ENCODE data around the gene TXNRD2.

The TXNRD2 gene

DNA sequence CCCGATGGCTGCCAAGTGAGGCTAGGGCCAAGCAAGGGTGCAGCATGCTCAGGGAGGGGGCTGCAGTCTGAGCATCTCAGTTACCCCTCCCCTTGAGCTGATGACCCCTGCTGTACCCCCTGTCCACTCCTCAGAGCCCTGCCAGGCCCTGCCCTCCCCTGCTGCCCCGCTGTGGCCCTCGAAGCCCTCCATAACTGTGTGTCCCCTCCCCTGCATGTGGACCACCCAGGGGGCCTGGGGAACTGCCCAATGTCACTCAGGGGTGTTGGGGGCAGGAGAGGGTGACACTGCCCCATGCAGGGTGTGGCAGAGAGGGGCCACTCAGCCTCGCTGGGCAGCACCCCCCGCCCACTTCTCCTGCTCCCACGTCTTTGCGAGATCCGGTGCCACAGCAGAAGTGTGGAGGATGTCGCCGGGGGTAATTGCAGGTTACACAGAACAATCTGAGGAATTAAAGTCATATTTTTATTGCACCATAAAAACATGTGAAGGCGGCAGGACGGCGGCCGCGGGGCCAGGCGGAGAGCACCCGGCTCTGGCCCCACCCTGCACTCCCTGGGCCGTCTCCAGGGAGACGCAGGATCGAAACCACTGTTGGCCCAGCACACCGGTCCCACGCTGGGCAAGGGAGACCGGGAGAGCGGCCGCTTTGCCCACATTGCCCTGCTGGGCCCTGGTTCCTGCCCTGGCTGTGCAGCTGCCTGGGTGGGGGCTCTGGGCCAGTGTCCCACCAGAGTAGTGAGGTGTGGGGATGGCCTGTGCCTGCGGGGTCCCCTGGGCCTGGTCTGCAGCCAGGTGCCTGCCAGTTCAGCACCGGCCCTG lies 68.3 kb downstream of the TXNRD2 start:
- no peak for DNase-seq

DNA sequence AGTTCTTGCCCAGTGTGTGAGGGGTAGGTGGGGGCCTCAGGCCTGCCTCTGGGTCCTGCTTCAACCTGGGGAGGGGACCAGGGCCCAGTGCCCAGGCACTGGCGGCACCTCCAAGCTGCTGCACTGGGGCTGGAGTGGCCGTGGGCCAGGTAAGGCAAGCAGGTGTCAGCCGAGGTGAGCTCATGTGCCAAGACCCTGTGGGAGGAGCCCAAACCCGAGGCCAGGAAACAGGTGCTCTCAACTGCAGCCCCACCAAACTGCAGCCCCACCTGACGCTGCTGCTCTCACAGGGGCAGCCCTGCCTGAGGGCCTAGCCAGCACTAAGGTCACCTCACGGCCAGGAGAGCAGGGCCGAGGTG lies 68.9 kb downstream of the TXNRD2 start:
- DNase-seq = no peak

DNA sequence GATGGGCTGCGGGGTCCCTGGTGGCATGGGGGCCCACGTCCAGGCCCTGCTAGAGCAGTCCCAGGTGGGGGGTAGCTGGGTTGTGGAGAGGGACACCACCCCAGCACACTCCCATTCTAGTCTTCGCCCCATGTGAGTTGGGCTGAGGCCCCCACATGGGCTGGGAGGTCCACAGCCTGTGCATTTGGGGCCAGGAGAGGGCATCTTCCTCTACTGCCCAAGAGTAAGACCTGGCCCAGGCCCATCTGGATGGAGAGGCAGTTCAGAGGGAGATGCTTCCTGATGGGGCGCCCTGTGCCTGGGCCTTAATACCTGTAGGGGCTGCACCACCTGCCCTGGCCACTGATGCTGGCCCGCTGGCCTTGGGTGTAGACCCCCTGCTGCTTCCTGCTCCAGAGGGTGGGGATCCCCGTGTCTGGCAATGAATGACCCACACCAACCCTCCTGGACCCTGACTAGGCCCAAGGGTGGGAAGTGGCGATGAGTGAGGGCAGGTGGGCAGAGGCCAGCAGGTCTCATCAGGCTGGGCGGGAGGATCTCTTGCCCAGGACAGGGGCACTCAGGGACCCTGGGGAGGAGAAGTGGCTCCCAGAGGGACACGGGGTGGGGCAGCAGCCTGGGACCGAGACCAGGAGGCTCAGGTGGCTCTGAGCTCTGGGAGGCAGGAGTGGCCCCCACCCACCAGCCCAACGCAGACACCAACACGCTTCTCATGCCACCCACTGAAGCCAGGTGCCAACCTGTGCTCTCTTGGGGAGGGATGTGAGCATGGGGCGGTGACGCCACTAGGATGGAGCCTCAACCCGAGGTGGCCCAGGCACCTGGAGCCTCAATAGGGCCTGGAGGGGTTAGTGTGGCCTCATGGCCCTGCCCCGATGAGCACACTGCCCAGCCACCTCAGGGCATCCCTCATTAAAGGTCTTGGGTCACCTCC lies 69.5 kb downstream of the TXNRD2 start:
- DNase-seq = no peak

DNA sequence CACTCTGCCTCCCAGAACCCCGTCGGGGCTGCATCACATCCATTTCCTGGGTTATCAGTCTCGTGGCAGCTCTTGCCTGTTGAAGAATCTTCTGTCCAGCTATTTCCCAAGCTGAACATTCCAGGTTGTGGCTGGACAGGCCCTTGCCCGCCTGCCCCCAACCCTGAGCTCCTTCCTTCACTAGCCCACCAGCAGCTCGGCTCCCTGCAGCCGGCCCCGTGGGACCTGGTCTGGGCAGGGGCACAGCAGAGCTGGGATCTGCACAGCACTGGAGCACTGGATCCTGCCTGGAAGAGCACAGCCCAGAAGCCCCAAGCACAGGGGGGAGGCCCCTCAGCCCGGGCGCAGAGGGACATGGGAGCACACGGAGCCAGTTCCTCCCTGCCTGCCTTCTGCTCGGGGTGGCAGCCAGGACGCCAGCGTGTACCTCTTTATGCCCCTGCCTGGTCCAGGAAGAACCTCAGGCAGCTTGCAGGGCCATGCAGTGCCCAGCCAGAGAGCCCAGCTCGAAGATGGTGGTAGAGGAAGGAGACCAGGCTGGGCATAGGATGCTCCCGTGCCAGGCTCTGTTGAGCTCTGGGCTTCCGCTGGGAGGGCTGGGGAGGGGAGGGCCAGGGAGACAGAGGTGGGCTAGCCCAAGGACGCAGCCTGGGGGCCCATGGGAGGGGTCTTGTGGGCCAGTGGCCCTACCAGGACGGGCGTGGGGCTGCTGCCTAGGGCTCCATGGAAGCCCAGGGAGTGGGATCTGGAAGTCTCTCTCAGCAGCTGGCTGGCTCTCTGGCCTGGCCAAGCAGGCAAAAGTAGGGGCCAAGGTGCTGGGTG lies 70.4 kb downstream of the TXNRD2 start:
- DNase-seq = no peak

DNA sequence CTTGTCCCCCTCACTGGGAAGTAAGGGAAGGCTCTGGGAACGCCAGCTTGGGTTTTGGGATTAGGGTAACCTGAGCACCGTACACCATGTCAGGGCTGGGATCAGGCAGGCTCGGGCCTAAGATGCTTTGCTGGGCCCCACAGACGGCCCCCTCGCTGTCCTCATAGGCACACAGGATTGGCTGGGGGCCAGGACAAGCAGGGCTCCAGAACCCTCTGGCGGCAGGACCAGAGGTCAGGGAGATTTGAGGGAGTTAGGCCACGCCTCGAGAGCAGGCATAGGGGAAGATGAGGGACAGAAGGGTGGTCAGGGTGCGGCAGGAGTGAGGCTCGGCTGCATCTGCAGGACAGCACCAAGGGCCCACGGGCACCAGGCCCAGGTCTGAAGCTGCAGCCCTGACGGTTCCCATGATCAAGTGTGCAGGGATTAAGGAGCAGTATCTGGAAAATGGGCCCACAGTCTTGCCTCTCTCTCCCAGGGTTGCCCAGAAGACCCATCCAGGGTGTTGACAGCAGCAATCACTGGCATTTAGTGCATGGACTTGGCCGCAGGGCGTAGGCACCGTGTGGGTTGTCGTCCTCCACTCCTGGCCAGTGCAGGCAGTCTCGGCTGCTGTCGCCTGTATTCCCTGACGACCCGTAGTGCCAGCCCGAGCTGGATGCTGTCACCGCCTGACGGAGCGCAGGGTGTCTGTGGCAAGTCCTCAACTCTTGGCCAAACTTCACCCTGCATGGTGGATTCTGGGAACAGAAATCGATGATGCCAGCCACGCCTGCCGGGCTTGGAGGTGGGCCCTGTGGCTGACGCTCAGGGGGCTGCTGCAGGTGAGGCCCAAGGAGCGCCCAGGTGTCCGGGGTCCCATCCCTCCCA lies 71.2 kb downstream of the TXNRD2 start:
- no peak for DNase-seq

DNA sequence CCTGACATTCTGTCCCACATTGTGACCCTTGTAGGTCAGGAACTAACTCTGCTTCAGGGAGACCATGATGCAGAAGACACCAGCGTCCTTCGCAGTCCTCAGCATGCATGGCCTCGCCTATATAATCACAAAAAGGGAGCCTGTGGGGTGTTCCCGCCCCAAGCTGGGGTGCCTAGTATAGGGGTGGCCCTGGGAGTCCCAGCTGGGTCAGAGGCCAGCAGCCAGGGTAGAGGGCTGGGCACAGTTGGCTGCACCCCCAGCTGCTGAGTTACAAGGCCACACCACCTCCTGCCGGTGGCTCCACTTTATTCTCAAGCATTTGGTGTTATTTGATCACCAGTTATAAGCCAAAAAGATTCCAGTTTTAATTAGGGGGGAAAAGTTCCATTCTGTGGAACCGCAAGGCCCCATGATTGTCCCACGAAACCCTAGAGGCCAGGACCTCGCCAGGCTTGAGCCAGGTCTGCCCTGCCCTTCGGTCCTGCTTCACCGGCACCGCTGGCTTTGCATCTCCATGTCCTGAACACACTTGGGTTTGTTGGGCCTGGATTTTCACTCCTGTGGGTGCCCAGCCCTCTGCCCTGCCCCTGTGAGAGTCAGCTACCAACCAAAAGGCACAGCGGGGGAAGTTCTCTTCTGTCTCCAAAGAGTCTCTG lies 72.0 kb downstream of the TXNRD2 start:
- DNase-seq = no peak

DNA sequence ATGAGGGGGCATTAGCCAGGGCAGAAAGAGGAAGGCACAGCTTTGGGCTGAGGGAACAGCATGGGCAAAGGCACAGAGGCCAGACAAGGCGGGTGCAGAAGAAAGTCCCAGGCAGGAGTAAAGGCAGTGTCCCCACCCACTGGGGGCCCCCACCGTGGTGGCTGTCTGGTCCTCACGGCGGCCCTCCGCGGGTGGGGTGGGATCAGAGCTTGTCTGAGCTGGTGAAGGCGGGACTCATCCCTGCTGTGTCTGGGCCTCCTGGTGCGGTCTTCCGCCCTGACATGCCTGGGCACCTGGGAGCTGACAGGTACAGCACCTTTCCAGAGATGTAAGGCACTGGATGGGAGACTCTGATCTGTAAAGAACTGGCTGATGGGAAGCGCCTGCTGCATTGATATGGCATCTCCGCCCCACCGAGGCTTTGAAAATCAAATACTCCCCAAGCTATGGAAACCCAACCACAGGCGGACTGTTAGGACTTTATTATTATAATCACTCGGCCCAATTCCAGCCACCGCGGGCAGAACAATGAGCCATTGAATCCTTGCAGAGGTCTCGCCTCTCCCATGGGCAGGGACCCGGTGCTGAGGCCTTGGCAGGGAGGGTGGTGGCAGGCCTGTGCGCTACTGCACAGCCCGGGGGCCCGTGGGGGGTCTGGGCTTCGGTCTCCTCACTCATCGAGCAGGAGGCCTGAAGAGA lies 72.7 kb downstream of the TXNRD2 start:
- no peak for DNase-seq

DNA sequence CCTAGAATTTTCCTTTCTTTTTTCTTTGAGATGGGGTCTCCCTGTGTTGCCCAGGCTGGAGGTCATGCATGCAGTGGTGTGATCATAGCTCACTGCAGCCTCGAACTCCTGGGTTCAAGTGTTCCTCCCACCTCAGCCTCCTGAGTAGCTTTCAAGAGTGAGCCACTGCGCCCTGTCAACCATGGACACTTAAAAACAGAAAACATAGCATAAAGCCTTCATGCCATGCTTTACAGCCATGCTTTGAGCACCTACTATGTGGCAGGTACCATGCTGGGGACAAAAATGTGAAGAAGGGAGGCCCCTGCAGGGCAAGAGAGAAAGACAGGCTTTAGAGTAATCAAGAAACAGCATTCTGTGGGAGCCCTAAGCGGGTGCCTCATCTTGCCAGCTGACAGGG lies 73.3 kb downstream of the TXNRD2 start:
- no peak for DNase-seq

DNA sequence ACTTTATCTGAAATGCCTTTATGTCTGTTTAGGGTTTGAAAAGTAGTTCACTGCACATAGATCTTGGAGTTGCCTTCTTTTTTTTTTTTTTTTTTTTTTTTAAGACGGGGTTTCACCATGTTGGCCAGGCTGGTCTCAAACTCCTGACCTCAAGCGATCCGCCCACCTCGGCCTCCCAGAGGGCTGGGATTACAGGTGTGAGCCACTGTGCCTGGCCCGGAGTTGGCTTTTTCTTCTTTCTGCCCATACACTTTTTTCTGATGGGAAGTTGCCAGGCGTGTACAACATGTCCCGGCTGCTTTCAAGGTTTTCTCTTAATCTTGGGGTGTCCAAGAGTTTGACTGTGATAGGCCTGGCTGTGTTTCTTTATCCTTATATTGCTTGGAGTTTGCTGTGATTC lies 74.0 kb downstream of the TXNRD2 start:
- no peak for DNase-seq

DNA sequence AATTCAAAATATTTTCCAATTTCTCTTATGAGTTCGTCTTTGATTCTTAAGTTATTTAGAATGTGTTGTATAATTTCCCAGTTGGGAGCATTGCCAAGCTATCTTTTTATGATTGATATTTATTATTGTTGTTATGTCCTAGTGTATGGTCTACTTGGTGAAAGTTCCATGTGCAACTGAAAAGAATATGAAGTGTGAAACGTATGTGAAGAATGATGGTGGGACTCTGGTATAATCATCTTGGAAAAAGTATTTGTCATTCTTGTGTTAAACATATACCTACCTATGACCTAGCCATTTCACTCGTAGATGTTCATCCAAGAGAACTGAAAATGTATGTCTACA lies 75.0 kb downstream of the TXNRD2 start:
- no peak for DNase-seq

DNA sequence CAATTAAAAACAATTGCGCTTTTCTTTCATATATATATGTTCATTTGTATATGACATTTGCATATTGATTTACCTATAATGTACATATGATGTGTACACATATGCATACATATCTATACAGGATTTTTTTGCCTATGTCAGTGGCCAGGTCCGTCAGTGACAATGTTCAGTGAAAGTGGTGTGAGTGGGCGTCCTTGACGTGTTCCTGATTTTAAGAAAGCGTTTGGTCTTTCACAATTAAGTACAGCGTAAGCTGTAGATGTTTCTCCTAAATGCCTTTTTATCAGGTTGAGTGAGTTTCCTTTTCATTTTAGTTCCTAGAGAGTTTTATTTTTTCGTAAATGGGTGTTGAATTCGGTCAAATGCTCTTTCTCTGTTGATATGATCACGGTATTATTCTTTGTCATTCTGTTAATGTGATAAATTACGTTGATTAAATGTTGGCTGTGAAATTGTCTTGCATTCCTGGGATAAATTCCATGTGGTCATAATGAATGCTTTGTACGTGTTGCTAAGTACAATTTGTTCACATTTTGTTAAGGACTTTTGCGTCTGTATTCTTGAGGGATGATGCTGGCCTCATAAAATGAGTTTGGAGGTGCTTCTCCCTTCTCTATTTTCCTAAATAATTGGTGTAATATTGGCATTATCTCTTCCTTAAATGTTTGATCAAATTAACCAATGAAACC lies 76.3 kb downstream of the TXNRD2 start:
- no peak for DNase-seq

DNA sequence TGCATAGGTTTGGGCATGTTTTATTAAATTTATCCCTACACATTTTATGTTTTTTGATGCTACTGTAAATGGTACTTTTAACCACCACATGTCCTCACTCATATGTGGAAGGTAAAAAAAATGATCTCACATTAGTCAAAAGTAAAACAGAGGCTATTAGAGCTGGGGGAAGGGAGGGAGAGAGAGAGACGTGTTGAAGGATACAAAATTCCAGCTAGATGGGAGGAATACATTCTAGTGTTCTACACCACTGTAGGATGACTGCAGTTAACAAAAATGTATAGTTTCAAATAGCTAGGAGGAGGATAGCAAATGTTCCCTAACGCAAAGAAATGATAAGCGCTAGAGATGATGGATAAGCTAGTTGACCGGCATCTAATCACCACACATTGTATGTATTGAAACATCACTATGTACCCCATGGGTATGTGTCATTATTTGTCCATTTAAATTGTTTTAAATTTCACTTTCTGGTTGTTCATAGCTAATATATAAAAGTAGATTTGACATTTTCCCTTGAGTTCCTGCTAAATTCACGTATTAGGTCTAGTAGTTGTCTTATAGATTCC lies 77.0 kb downstream of the TXNRD2 start:
- DNase-seq = no peak

DNA sequence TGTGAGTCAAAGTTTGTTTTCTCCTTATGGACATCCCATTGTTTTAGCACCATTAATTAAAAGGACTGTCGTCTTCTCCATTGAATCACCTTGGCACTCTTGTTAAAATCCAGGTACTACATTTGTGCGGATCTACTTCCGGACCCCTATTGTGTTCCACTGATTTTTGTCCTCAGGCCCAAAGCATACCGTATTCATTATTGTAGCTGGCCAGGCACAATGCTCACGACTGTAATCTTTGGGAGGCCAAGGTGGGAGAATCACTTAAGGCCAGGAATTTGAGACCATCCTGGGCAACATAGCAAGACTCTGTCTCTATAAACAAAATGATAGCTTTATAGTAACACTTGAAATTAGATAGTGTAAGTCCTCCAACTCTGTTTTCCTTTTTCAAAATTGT lies 78.0 kb downstream of the TXNRD2 start:
- DNase-seq = no peak

DNA sequence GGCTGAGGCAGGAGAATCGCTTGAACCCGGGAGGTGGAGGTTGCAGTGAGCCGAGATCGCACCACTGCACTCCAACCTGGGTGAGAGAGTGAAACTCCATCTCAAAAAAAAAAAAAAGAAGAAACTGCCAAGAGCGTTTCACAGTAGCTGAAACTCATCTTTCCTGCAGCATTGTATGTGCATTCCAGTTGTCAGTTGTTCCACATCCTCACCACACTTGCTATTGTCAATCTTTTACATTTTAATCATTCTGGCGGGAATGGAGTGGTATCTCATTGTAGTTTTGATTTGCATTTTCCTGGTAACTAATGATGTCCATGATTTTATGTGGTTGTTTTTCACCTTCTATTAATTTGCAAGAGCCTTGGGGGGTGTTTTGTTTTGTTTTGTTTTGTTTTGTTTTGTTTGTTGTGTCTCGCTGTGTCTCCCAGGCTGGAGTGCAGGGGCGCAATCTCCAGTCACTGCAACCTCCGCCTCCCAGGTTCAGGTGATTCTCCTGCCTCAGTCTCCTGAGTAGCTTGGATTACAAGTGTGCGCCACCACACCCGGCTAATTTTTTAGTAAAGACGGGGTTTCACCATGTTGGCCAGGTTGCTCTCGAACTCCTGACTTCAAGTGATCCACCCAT lies 78.9 kb downstream of the TXNRD2 start:
- DNase-seq = no peak

DNA sequence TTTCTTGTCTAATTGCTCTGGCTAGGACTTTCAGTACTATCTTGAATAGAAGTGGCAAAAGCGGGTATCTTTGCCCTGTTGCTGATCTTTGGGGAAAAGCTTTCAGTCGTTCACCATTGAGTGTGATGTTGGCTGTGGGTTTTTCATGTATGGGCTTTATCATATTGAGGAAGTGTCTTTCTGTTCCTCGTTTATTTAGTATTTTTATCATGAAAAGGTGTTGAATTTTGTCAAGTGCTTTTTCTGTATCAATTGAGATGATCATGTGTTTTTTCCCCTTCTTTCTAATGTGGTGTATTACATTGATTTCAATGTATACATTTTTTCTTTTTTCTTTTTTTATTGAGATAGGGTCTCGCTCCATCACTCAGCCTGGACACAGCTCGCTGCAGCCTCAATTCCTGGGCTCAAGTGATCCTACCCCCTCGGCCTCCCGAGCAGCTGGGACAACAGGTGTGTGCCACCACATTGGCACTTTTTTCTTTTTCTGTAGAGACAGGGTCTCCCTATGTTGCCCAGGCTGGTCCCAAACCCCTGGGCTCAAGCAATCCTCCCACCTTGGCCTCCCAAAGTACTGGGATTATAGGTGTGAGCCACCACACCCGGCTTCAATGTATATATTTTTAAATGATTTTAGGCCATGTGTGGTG lies 81.6 kb downstream of the TXNRD2 start:
- DNase-seq = no peak

DNA sequence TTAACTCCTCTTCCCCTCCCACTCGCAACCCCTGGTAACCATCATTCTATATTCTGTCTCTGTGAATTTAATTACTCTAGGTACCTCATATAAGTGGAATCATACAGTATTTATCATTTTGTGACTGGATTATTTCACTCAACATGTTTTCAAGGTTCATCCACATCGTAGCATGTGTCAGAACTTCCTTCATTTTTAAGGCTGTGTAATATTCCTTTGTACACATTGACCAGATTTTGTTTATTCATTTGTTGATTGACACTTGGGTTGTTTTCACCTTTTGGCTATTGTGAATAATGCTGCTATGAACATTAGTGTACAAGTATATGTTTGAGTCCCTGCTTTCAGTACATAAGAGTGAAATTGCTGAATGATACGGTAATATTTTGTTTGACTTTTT lies 84.2 kb downstream of the TXNRD2 start:
- DNase-seq = no peak

DNA sequence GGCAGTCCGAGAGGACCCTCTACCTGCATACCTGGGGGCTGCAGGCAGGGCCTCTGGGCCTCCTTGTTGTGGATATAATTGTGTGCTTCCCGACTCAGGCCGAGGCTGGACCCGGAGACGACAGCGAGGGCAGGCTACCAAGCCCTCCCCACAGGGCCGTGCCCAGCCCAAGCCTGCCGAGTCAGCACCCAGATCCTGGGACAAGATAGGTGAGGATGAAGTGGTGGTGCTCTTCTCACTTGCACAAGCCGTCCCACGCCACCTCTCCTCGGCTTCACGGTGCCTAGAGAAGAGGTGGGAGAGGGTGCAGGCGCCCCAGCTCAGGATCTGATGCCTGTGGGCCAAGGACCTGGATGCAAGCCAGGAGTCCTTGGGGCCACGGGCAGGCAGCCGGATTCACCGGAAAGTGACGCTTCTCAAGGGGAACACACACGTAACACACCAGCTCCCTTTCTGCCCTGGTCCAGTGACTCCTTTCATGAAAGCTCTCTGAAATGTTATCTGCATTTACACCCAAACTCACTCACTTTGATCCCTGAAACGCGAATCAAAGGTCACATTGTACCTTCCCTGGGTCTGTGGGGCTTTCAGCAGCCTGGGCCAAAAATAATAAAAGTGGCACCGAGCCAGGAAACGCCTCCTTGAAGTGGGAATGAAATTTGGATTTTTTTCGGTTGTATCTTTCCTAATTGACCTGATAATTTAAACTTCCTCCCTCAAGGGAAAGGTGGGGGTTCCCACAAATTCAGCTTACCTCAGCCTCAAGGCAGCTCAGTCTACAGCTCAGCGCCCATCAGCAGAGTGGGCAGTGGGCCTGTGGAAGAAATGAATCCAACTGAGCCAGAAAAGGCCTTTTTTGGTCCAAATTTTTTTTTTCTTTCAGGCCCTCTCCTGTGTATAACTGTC lies 85.9 kb downstream of the TXNRD2 start:
- peak; percentile 53 for DNase-seq
